HS-27A (cell line): ENCODE data around the gene HAL.
A peak's percentile ranks its signal among the peaks of the same experiment; 100 is the strongest.
"Not testable (repeated sequence)": the region's sequence is repeated elsewhere in the genome, so short reads cannot be mapped to it uniquely, and the experiment has no call there.

Experiments used
- DNase-seq: peaks from one replicate; pipeline ENCODE4 v3.0.0-alpha.2; 2012; ENCODE audit warnings: low read depth, missing footprints

Gene HAL

DNA sequence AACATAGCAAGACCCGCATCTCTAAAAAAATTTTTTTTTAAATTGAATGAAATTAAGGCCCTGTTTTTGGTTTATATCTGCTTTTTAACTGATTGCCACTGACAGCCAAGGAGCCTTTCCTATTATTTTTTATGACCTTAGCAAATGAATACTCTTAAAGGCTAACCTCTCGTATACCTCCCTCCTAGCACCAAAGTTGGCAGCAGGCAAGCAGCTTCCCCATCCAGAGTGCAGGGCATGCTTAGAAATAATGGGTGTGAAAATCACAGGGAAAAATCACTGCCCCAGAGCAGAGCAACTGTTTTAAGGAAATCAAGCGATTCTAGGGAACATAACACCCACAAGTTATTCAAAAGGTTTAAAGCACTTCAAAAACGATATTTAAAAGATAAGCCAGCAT is 20.7 kb downstream of the HAL start:
- no peak for DNase-seq

DNA sequence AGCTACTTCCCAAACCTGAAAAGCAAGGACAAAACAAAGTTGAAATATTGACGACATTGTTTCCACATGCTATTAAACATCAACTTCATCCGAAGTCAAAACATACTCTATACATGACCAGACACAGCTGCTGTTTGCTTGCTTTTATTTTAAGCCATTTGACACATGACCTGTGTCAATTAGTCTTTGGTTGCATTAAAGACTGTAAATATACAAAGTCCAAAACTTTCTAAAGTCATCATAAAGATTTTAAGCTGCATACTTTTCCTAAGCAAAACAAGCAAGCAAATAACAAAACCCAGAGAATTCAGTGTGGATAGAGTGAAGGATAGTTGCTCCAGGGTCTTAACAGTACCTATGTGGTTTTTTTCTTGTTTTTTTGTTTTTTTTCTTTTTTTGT is 21.8 kb downstream of the HAL start:
- DNase-seq, result no peak

DNA sequence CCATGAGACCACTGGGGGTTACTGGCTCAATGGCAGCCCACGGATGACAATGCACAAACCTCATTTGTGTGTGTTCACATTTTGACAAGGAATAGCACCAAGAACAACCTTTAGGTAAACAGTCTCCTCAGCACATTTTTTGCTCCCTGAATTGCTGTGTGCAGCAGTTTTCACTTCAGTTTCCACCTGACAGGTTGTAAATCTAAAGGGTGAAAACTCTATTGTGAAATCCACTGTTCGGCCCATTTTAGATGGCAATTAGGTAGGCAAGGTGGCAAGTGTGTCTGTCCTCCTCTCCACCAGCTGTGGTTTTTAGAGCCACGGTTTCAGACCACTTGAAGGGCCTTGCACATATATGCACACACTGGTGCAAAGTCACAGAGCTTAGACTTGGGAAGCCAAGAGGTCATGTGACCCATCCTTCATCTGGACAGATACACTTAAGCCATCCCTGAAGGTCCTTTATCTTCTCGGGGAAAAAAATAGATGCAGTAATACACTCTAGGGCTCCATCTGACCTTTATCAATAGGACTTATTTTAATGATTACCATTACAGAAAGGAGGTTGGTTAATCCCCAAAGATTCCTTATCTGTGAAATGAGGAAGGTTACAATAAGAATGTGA is 23.2 kb downstream of the HAL start:
- DNase-seq, result no peak

DNA sequence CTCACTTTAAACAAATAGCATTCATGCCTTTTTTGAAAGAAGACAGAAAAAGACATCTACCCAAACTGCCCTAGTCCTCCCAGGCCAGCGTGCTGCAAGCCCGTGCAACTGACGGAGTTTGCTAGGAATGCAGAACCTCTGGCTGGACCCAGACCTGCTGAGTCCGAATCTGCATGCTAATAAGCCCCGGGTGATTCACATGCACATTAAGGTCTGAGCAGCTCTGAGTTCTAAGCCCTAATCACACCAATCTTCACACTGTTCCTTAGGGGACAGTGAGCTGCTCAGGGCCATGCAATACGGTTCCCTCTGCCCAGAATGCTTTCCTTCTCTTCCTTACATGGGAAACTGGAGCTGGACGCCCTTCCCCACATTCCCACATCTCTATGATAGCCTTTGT is 25.2 kb downstream of the HAL start:
- no peak for DNase-seq

DNA sequence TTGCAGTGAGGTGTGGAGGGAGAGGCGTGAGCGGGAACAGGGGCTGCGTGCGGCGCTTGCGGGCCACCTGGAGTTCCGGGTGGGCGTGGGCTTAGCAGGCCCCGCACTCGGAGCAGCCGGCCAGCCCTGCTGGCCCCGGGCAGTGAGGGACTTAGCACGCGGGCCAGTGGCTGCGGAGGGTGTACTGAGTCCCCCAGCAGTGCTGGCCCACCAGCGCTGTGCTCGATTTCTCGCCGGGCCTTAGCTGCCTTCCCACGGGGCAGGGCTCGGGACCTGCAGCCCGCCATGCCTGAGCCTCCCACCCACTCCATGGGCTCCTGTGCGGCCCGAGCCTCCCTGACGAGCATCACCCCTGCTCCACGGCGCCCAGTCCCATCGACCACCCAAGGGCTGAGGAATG is 27.0 kb downstream of the HAL start:
- DNase-seq, result not testable (repeated sequence)

DNA sequence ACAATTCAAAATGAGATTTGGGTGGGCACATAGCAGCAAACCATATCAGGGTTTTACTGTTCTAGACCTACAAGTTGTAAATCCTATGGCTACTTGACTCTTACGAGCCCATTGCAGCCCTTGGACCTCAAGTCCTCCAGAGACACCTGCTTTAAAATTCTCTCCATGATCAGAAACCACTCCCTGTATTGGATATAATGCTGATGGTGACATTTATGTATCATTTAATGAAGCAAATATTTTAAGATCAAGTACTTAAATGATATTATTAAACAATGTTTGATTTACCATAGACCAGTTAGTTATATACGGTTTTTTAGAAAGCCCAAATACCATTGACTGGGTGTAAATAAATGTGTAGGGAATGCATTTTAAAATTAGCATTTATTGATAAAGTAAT is 28.8 kb downstream of the HAL start:
- DNase-seq, result no peak

DNA sequence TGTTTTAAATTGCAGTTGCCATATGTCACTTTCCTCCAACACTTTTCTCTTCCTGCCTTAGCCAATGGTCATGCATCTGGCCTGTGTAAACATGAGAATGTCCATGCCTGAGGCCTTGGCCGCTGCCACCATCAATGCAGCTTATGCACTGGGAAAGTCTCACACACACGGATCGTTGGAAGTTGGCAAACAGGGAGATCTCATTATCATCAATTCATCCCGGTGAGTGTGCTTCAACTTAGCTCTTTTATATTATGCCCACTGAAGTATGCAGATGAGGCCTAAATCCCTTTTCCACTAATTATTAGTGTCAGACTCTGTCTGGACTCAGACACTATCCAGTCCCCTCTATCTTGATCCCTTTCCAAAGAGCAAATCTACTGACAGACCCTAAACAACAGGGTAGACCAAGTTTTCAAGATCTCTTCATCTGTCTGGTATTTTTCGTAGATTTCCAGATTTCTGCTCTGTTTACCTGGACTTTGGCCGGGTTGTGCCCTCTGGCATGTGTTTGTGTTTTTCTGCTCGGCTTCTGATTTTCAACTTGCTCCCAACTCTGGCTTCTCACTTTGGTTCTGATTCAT is 29.8 kb downstream of the HAL start:
- no peak for DNase-seq

DNA sequence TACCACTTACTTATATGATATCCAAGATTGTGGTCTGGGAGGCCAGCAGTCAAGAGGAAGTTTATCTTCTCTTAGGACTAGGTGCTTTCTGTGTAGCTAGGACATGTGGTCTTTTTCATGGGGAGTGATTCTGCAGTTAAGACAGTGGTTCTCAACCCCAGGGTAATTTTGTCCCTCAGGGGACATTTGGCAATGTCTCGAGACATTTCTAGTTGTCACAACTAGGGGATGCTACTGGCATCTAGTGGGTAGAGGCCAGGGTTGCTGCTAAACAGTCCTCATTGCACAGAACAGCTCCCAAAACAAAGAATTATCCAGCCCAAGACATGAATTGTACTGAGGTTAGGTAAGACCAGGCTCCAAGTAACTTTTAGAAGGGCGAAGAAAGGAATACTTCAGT is 33.0 kb downstream of the HAL start:
- no peak for DNase-seq

DNA sequence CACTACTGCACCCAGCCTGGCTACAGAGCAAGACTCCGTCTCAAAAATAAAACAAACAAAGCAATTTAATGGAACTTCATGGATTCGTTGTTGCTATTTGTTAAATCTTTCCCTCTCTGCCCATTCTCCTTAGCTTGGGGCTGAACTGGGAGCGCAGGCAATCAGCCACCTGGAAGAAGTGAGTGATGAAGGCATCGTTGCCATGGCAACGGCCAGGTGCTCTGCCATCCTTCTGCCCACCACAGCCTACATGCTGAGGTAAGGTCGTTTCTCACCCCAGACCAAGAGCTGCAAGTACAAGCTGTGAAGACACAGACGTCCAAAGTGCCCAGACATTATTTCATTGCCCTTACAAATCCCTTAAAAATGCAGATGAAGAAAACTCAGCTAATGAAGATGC is 33.9 kb downstream of the HAL start:
- DNase-seq, result no peak

DNA sequence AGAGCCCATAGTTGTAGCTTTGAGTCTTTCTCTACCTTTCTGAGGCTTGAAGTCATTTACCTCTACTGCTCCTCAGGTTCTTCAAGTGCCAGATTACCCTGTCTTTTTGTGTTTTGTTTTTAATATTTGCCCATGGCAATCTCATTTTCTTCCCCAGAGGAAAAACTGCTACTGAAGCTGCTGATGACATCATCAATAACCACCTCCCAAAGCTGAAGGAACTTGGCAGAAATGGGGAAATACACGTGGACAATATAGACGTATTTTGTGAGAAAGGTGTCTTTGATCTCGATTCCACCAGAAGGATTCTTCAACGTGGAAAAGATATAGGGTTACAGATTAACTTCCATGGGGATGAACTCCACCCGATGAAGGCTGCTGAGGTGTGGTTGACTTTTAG is 35.9 kb downstream of the HAL start:
- DNase-seq, result no peak

DNA sequence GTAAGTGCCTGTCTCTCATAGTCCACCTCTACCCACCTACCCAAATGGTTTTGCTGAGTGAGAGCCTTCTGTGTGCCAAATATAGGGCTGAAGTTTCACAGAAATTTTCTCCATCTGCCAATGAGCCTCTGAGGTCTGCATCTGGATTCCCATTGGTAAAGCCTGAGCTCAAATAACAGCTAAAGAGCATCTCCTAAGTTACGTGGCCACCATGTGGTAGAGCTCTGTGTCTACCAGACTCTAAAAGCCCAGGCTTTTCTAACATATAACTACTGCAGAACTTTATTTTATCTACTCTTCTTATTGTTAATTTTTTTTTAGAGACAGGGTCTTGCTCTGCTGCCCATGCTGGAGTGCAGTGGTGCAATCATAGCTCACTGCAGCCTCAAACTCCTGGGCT is 37.0 kb downstream of the HAL start:
- DNase-seq, result no peak

DNA sequence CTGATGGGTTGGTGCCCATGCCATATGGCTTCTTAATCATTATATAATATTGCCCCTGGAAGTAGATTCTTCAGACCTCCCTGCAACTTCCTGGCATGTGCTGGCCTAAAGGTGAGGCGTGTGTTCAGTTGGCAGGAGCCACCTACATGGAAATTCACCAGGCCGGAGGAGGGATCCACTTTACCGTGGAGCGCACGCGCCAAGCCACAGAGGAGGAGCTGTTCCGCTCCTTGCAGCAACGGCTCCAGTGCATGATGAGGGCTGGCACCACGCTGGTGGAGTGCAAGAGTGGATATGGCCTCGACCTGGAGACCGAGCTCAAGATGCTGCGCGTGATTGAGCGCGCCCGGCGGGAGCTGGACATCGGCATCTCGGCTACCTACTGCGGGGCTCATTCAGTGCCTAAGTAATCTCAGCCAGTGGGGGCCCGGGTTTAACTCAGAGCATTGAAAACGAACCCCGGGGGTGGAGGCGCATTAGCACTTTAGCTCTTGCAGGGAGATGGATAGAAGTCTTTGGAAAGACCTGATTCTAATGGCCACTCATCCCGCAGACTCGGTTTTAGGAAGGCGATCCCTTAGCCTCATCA is 39.5 kb downstream of the HAL start:
- DNase-seq, result no peak

DNA sequence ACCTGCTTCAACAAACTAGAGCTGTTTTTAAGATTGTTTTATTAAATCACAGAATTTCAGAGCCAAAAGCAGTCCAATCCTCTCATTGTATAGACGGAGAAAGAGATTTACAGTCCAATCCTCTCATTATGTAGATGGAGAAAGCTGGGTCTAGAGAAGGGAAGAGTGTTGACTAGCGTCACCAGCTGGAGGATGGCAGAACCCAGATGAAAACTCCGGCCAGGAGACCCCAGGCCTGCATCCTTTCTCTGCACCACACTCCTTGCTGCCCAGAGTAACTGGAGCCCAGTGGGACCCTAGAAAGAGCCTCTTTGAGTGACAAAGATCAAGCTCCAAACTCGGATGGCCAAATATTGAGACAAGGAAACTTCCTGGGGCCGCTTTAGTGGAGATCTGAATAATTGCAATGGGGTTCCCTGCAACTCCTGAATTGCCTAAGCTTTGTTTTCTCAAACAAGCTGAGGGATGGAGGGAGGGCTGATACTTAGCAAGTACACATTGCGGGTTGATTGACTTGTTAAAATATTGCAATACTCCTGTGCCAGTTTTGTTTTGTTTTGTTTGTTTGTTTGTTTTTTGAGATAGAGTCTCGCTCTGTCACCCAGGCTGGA is 40.5 kb downstream of the HAL start:
- no peak for DNase-seq

DNA sequence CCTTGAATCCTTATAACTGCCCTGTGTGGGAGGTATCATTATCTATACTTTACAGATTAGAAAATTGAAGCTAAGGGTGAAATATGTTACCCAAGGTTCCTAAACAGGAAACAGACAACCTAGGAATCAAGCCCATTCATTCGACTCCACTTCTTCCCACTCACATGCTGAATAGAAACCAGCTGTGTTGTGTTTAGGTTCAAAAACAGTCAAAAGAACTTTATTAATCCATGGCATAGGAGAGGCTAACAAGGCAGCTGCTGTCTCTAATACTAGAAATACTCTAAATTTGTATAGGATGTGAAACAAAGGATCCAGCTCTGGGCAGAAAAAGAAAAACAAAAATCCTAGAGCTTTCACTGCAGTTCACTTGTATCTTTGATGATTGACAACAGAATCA is 43.1 kb downstream of the HAL start:
- no peak for DNase-seq

DNA sequence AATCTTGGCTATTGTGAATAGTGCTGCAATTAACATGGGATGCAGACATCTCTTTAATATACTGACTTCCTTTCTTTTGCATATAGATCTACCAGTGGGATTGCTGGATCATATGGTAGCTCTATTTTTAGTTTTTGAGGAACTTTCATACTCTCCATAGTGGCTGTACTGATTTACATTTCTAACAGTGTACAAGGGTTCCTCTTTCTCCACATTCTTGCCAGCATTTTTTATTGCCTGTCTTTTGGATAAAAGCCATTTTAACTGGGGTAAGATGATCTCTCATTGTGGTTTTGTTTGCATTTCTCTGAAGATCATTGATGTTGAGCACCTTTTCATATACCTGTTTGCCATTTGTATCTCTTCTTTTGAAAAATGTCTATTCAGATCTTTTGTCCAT is 44.6 kb downstream of the HAL start:
- no peak for DNase-seq

DNA sequence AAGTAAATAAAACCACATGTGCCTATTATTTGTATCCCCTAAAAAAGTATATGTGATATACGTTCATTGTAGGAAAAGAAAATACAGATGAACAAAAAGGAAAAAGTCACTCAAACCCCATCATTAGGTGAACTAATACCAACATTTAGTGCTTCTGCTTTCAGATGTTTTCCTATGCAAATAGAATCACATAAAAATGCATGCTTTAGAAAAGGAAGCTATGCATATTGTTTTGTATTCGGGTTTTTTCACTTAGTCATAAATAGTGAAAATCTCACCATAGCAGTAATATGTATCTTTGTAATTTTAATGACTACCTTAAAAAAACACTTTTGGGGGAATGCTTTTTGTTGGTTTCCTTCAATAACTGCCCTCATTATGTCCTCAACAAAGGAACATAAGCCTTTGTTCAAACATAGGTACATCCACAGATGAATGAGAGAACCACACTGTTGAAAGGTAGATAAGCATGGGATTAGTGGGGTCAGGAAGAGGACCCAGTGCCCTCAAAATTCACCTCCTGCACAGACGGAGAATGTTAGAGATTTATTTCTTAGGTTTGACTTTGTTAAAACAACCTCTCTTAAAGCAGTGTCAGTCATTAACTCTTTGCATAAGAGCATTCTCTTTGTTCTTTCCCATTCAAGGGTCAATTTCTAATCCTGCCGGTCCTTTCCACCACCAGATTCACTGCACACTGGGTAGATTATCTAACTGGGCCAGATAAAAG is 46.5 kb downstream of the HAL start:
- no peak for DNase-seq

DNA sequence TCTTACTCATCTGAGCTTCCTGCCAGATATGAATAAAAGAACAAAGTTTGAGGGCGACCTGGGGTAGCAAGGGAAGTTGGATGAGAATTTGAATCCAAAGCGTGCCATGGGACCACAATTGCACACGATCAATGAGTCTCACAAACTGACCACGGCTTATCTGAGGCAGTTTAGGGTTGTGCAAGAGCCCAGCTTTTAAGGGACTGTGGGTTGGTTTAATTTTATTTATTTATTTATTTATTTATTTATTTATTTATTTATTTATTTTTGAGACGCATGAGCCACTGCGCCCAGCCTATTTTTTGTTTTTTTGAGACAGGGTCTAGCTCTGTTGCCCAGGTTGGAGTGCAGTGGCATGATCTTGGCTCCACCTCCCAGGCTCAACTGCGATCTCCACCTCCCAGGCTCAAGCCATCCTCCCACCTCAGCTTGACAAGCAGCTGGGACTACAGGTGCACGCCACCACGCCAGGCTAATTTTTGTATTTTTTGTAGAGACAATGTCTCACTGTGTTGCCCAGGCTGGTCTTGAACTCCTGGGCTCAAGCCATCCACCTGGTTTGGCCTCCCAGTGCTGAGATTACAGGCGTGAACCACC is 51.9 kb downstream of the HAL start:
- no peak for DNase-seq

DNA sequence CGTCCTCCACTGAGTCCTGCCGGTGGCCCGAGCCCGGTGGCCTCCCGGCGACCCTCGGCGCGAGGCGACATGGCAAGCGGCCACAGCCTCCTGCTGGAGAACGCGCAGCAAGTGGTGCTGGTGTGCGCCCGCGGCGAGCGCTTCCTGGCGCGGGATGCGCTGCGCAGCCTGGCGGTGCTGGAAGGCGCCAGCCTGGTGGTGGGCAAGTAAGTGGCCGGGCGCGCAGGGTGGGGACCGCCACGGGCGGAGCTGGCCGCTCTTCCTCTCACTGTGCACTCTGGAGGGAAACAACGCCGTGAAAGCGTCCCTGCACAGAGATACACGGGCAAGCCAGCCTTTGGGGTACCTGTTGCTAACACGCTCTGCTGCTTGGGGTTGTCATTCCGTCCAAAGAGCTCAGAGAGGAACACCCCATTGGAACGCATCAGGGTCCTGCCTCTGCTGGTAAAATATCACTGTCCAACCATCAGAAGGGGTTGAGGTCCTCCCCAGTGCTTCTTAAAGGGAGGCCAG is 52.8 kb downstream of the HAL start, which contains the start of gene AMDHD1:
Gene AMDHD1, plus strand, starts transcription at position 2 of the 513 bp plus-strand sequence. Its CDS starts 68 bp downstream, at position 70.
- DNase-seq, result no peak

DNA sequence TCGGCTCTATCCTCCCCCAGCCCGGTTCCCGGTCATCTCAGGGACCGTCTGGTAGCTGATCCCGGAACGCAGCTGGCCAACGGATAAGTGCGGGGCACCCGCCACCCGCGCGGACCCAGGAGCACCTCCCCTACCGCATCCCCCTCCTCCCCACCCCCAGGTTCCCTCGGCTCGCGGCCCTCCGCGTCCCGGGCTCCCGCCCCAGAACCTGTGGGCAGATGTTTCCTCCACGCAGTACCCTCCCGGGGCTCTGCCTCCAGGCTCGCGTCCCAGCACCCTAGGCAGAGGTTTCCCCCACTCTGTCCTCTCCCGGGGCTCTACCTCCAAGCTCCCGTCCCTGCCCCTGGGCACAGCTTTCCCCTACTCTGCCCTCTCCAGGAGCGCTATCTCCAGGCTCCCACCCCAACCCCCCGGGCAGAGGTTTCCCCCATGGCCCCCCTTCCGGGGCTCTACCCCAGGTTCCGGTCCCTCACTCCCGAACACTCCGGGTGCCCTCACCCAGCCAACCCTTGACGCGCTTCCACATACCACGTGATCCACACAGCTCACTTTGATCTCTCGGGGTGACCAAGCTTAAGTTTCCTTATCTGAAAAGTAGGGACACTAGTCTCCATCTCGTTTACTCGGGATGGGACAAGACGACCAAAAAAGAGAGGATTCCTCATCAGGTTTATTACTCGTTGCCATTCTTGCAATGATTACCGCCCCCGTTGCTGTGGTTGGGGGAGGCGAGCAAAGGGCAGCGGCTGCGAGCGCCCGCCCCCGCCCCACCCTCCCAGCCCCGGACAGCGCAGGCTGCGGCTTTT is 53.4 kb downstream of the HAL start, which contains the start of gene CCDC38:
Gene CCDC38, minus strand, starts transcription at position 91 of the 806 bp plus-strand sequence. CDS start 6,105 bp downstream, outside the sequence.
- peak; percentile 85 for DNase-seq

DNA sequence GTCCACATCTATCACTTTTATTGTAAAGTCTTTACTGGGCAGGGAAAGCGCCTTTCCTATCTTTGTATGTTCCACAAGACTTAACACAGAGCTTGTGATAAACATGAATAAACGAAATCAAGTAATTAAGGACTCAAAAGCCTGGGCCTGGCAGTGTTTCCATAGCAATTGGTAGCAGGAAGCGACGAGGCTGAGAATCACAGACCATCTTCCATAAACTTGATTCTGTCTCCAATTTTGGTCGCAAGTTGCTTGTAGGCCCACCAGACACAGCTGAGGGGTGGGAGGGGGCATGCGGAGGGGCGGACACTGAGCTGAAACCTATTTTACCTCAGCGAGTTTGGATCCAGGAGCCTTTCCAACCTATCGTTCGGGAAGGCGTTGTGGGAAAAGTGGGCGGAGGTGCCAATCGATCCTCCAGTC is 54.0 kb downstream of the HAL start:
- no peak for DNase-seq

DNA sequence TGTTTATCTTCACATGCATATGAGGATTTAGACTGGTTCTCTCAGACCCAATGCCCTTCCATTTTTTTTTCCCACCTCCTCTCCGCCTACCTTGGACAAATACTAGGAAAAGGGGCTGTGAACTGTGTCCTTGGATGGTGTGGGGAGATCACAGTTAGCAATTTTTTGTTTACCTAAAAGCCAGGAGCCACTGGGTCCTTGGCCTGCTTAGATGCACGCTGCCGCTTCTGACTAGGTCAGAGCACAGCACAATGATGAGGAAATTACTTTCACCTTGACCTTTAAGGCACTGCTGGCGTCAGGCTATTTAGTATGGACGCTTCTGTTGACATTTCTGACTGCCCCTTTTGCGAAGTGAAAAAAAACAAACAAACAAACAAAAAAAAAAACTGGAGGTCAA is 55.6 kb downstream of the HAL start:
- no peak for DNase-seq
